HepG2 (cell line): ENCODE measurements around the gene PREX1.

Source experiments
- EZH2 ChIP-seq: conservative IDR thresholded peaks from 2 replicates; pipeline ENCODE4 v1.6.1; 2012; ENCODE audit warnings: mild to moderate bottlenecking, low read depth, low read length, moderate library complexity
- MAFG ChIP-seq: sonication (generic); formaldehyde crosslinking; IDR thresholded peaks from 2 replicates; pipeline ENCODE4 v1.5.1; 2020; ENCODE audit warnings: mild to moderate bottlenecking, missing genetic modification reagents
- MAZ ChIP-seq, 2 experiments: sonication (generic) in 1 of 2; formaldehyde crosslinking in 1 of 2; IDR thresholded peaks; 2 replicates each; pipeline versions ENCODE4 v1.5.0 to v1.6.1; 2012 to 2020; ENCODE audit warnings: low read depth in 2 of 2, mild to moderate bottlenecking in 2 of 2, borderline replicate concordance in 1 of 2, improper control_type of control experiment in 1 of 2, low read length in 1 of 2, missing genetic modification reagents in 1 of 2, moderate library complexity in 1 of 2
- MTA3 ChIP-seq: sonication (generic); formaldehyde crosslinking; IDR thresholded peaks from 2 replicates; pipeline ENCODE4 v1.4.0; 2020; ENCODE audit warnings: missing genetic modification reagents
- NCOA1 ChIP-seq: sonication (generic); formaldehyde crosslinking; IDR thresholded peaks from 2 replicates; pipeline ENCODE4 v1.9.0; 2021; ENCODE audit warnings: missing genetic modification reagents
- REST ChIP-seq, 2 experiments: IDR thresholded peaks; 2 replicates each; pipeline ENCODE4 v1.6.1; 2011 to 2012; ENCODE audit warnings: low read length in 2 of 2, borderline replicate concordance in 1 of 2, low read depth in 1 of 2, mild to moderate bottlenecking in 1 of 2, moderate library complexity in 1 of 2
- SKIL ChIP-seq: sonication (generic); formaldehyde crosslinking; IDR thresholded peaks from 2 replicates; pipeline ENCODE4 v1.8.0; 2022; ENCODE audit warnings: missing genetic modification reagents, mild to moderate bottlenecking, moderate library complexity, borderline replicate concordance
- TF ChIP-seq, protein P1 (sequence below): sonication (generic); formaldehyde crosslinking; IDR thresholded peaks from 2 replicates; pipeline ENCODE4 v1.5.0; 2020; ENCODE audit warnings: mild to moderate bottlenecking, missing genetic modification reagents, moderate library complexity
- TF ChIP-seq, protein P2 (sequence below): sonication (generic); formaldehyde crosslinking; IDR thresholded peaks from 2 replicates; pipeline ENCODE4 v1.4.0; 2020; ENCODE audit warnings: mild to moderate bottlenecking, missing genetic modification reagents

- TF ChIP-seq, protein P1, sequence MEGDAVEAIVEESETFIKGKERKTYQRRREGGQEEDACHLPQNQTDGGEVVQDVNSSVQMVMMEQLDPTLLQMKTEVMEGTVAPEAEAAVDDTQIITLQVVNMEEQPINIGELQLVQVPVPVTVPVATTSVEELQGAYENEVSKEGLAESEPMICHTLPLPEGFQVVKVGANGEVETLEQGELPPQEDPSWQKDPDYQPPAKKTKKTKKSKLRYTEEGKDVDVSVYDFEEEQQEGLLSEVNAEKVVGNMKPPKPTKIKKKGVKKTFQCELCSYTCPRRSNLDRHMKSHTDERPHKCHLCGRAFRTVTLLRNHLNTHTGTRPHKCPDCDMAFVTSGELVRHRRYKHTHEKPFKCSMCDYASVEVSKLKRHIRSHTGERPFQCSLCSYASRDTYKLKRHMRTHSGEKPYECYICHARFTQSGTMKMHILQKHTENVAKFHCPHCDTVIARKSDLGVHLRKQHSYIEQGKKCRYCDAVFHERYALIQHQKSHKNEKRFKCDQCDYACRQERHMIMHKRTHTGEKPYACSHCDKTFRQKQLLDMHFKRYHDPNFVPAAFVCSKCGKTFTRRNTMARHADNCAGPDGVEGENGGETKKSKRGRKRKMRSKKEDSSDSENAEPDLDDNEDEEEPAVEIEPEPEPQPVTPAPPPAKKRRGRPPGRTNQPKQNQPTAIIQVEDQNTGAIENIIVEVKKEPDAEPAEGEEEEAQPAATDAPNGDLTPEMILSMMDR: no peak
- TF ChIP-seq, protein P2, sequence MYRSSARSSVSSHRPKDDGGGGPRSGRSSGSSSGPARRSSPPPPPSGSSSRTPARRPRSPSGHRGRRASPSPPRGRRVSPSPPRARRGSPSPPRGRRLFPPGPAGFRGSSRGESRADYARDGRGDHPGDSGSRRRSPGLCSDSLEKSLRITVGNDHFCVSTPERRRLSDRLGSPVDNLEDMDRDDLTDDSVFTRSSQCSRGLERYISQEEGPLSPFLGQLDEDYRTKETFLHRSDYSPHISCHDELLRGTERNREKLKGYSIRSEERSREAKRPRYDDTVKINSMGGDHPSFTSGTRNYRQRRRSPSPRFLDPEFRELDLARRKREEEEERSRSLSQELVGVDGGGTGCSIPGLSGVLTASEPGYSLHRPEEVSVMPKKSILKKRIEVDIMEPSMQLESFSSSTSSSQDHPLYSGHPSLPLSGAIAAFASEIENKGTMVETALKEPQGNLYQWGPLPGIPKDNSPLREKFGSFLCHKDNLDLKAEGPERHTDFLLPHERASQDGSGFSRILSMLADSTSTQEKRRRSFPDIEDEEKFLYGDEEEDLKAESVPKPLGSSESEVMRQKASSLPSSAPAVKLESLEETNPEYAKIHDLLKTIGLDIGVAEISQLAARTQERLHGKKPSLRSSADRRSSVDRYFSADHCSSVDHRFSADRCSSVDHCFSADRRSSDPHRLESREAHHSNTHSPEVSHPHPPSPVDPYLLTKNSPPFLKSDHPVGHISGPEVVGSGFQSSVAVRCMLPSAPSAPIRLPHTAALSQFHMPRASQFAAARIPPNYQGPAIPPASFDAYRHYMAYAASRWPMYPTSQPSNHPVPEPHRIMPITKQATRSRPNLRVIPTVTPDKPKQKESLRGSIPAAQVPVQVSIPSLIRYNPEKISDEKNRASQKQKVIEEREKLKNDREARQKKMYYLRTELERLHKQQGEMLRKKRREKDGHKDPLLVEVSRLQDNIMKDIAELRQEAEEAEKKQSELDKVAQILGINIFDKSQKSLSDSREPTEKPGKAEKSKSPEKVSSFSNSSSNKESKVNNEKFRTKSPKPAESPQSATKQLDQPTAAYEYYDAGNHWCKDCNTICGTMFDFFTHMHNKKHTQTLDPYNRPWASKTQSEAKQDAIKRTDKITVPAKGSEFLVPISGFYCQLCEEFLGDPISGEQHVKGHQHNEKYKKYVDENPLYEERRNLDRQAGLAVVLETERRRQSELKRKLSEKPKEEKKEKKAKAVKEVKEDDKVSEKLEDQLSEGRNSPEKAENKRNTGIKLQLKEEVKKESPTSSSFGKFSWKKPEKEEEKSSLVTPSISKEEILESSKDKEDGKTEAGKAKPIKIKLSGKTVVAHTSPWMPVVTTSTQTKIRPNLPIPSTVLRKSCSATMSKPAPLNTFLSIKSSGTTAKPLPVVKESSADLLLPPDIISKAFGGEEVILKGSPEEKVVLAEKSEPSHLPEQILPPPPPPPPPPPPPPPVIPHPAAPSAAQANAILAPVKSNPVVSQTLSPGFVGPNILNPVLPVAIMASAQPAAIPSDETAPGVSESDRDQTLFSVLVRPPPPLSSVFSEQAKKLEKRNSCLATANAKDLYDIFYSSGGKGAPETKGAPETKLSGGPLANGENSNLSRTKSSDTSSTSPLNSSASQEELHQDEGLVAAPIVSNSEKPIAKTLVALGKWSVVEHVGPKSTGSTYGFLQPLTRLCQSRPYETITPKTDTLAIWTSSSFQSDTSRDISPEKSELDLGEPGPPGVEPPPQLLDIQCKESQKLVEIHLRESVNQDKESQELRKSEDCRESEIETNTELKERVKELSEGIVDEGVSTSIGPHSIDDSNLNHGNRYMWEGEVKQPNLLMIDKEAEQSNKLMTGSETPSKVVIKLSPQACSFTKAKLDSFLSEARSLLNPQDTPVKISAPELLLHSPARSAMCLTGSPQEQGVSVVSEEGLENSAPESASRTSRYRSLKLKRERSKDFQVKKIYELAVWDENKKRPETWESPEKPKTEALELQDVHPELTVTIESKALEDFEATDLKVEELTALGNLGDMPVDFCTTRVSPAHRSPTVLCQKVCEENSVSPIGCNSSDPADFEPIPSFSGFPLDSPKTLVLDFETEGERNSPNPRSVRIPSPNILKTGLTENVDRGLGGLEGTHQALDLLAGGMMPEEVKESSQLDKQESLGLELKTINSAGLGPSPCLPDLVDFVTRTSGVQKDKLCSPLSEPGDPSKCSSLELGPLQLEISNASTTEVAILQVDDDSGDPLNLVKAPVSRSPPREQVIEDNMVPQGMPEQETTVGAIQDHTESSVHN (CRISPR knock-in tag): no peak
- TF ChIP-seq SKIL (CRISPR knock-in tag) (no peak), EZH2 (no peak), MAFG (CRISPR knock-in tag) (no peak), REST (IDR thresholded peaks at IDR 0.05; ENCODE audit: borderline replicate concordance in 1 of 2, low read depth in 1 of 2, low read length in 2 of 2) (no peak), MTA3 (no peak), NCOA1 (CRISPR knock-in tag) (no peak), MAZ (IDR thresholded peaks at IDR 0.05; ENCODE audit: borderline replicate concordance, low read depth, low read length) (no peak), MAZ (CRISPR knock-in tag; IDR thresholded peaks at IDR 0.05; ENCODE audit: low read depth) (no peak)
These were observed 198.5 kb downstream of the PREX1 start for GRCh38 chr20:48629069-48629959.
